AG10803 (cell line): ENCODE results near the gene ZNF827.
A peak's percentile ranks its signal among the peaks of the same experiment; 100 is the strongest.

Experiments
- DNase-seq: peaks from one replicate; pipeline ENCODE4 v3.0.0; 2010; ENCODE audit warnings: low read depth
- H3K4me3 ChIP-seq: 2 replicates; pipeline ENCODE4 v1.5.1; 2011; ENCODE audit warnings: mild to moderate bottlenecking, low read length, control low read depth
- TF ChIP-seq, protein P1 (sequence below): conservative IDR thresholded peaks from 2 replicates; pipeline ENCODE4 v1.5.1; 2011; ENCODE audit warnings: mild to moderate bottlenecking, low read length, control low read depth, inconsistent platforms

The ZNF827 gene

DNA sequence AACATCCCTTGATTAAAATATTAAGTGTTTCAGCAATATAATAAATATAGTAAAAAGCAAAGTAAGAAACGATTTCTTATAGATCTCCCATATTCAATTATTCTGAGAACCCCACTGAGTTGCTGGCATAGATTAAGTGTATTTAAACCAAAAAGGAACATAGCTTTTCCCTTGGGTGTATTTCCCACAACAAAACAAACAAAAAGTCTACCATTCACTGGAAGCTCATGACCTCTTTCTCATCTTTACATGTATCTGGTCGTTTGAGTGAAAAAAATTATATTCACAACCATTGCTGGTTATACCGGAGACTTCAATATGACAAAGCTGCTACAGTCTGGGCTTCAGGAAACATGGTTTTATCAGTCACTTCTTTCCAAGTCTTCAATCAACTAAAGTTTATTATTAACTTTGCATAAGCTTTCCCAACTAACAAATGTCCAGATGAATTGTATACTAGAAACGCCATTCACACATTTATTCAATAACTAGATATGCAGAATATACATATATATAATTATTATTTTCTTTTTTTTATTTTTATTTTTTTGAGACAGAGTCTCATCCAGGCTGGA, 38.6 kb downstream of the ZNF827 start:
- DNase-seq = no peak
- no peak overlapping the region for H3K4me3 ChIP-seq
- TF ChIP-seq, protein P1, sequence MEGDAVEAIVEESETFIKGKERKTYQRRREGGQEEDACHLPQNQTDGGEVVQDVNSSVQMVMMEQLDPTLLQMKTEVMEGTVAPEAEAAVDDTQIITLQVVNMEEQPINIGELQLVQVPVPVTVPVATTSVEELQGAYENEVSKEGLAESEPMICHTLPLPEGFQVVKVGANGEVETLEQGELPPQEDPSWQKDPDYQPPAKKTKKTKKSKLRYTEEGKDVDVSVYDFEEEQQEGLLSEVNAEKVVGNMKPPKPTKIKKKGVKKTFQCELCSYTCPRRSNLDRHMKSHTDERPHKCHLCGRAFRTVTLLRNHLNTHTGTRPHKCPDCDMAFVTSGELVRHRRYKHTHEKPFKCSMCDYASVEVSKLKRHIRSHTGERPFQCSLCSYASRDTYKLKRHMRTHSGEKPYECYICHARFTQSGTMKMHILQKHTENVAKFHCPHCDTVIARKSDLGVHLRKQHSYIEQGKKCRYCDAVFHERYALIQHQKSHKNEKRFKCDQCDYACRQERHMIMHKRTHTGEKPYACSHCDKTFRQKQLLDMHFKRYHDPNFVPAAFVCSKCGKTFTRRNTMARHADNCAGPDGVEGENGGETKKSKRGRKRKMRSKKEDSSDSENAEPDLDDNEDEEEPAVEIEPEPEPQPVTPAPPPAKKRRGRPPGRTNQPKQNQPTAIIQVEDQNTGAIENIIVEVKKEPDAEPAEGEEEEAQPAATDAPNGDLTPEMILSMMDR = no peak

DNA sequence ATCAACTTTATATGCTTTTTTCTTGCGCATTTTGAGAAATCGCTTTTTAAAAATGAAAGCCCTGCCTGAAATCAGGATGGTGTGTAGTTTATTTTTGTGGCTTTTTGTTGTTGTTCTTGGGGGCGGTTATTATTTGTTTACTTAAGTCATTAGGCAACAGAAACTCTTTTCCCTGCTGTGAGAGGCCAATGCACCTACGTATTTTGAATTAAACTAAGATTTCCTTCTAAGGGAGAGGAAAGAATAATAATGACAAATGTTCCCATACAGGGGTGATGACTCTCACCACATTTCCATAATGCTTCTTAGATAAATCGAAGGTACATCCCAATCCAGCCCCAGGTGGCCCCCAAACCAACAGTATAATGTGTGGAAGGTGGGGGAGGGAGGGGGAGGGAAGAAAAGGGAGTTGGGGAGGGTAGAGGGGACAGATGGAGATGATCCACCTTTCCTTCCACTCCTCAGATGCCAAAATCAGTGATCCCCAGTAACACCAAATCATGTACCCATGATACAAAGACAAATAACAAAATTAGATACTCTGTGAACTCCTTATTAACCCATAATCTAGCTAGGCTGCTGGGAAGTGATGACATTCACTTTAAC, 39.6 kb downstream of the ZNF827 start:
- no peak overlapping the region for H3K4me3 ChIP-seq

DNA sequence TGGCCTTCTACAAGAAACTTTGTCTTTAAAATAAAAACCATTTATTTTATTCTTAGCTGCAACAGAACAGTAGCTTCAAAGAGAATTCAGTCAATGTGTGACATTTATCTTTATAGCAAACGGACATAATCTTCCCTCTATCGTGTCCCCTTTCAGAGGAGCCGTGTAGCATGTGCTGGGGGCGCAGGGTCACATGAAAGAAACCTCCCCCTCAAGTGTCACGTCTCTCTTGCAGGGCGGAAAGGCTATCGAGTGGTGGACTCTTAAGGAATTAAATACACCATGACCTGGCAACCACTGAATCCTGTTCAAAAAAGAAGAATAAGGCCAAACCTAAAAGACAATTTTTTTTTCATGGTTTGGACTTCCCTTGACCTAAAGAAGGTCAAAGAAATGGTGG, 40.2 kb downstream of the ZNF827 start:
- TF ChIP-seq, protein P1 = no peak
- H3K4me3 ChIP-seq = no peak overlapping the region
- DNase-seq = no peak

More for the DNA sequence above, 39.6 kb downstream of the ZNF827 start:
- DNase-seq = no peak
- TF ChIP-seq, protein P1 = no peak

DNA sequence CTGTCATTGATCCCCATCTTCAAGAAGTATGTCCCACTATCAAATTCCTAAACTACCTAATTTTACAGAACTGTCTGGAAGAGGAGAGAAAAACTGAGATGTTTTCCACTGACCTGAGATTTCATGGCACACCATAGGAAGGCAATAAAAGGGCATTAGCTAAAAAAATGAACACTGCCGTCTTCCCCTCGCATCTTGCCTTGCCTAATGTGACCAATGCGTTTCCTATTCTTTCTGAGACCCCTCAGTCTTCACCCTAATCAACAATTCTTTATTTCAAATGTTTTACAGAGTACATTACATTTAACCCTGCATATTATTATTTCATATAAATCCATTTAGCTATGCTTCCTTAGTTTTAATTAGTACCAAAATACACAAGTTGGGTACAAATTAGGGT, 43.6 kb downstream of the ZNF827 start:
- no peak overlapping the region for H3K4me3 ChIP-seq
- no peak for DNase-seq
- TF ChIP-seq, protein P1 = no peak

DNA sequence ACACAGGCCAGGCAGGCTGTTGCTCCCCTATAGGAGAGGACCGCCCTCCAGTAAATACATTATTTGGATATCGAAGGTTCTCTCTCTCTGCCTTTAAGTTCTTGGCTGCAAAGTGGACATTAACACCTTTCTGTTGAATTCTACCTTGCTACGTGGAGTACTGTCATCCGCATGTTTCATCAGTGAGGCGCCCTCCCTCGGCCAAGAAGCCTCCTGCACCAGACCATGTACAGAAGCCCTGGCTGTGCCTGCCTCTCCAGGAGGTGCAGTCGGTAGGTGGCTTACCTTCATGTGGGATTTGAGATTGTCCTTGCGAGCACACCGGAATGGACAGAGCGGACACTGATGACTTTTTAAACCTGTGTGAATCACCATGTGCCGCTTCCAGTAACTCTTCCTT, 46.7 kb downstream of the ZNF827 start:
- H3K4me3 ChIP-seq = no peak overlapping the region
- TF ChIP-seq, protein P1 = no peak
- DNase-seq = no peak

DNA sequence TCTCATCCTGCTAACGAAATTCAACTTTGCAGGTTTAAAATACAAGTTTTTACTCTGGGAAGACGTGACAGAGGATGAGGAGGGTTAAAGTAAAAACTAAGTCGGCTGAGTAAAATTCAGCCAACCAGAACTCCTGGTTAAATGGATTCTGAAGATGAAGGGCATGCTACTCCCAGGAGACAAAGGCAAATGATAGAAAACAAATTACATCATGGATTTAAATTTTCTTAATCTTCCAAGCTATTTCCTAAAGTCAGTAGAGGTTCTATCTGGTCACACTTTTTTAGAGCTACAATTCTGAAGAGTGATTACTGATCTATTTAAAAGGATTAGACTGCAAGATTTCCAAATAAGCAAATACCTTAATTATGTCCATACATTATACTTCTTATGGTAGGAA, 47.9 kb downstream of the ZNF827 start:
- TF ChIP-seq, protein P1 = no peak
- DNase-seq = no peak
- H3K4me3 ChIP-seq = no peak overlapping the region

DNA sequence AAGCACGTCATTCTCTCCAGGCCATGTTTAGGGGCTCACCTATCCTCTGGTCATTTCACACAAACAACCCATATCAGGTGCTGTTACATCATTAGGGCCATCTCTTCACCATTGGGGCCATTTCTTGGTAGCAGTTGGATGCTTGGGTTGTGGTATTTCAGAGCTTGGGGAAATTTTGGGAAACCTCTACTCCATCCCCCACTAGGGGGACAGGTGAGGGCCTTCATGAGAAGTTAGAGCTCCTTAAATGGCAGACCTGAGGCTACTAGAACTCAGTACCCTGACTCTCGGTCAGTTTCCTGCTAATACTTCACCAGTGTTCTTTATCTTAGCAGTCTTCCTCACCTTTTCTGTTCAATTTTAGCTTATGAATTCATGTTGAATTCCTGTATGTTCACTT, 50.2 kb downstream of the ZNF827 start:
- DNase-seq = no peak
- no peak overlapping the region for H3K4me3 ChIP-seq
- TF ChIP-seq, protein P1 = 0 out of 2 replicates have a peak, but pooled peaks have one; percentile 9
